MG63 (cell line): Measurements from ENCODE around the gene RAPGEF4. TPM values are rescaled to one million over a fixed set of nuclear protein-coding genes. Genes with fewer than 3 reads are reported as not detected.

Experiments used
- DNase-seq: peaks from one replicate; pipeline ENCODE4 v3.0.0-alpha.2; 2020
- H3K27me3 ChIP-seq: fragments of 250-450 bp; sonication (Bioruptor Pico); 2 replicates; pipeline ENCODE4 v1.5.1; 2020; ENCODE audit warnings: mild to moderate bottlenecking, moderate library complexity
- H3K36me3 ChIP-seq: fragments of 250-450 bp; sonication (Bioruptor Pico); 2 replicates; pipeline ENCODE4 v1.5.1; 2020; ENCODE audit warnings: mild to moderate bottlenecking, moderate library complexity
- H3K4me3 ChIP-seq: fragments of 250-450 bp; sonication (Bioruptor Pico); 2 replicates; pipeline ENCODE4 v1.5.1; 2020; ENCODE audit warnings: mild to moderate bottlenecking, moderate library complexity
- H3K9me3 ChIP-seq: fragments of 250-450 bp; sonication (Bioruptor Pico); 2 replicates; pipeline ENCODE4 v1.5.1; 2020; ENCODE audit warnings: mild to moderate bottlenecking, moderate library complexity
- total RNA-seq: library from RNA; depleted of rRNA; stranded (reverse); fragments of >200 nt; shearing (Covaris generic); gene quantifications from 2 replicates; pipeline ENCODE4 v1.2.3, GENCODE V29; 2014; ENCODE audit warnings: low replicate concordance

The RAPGEF4 gene
- total RNA-seq, 1 experiment from 2014 or later: not detected

GRCh38 chr2:172830482-172830881 is 94.8 kb downstream of the RAPGEF4 start:
- Histone ChIP-seq H3K9me3 (peaks cover 2% of the 10 kb centered on the region; the same call in 1 of the 2 replicates), H3K27me3 (no peaks in the 10 kb centered on the region), H3K36me3 (no peaks in the 10 kb centered on the region), H3K4me3 (no peak overlapping the region)
- DNase-seq: no peak

GRCh38 chr2:172833898-172834297 is 98.3 kb downstream of the RAPGEF4 start:
- Histone ChIP-seq H3K36me3 (no peaks in the 10 kb centered on the region), H3K27me3 (no peaks in the 10 kb centered on the region), H3K9me3 (peaks cover 2% of the 10 kb centered on the region; the same call in 1 of the 2 replicates), H3K4me3 (no peak overlapping the region)
- DNase-seq: no peak

- Histone ChIP-seq H3K9me3 (peaks cover 2% of the 10 kb centered on the region; the same call in 1 of the 2 replicates), H3K36me3 (no peaks in the 10 kb centered on the region), H3K27me3 (no peaks in the 10 kb centered on the region)
Measured at GRCh38 chr2:172834881-172835280, 99.2 kb downstream of the RAPGEF4 start.

GRCh38 chr2:172836347-172836821 is 100.7 kb downstream of the RAPGEF4 start:
- no peak overlapping the region for H3K4me3 ChIP-seq
- H3K27me3 ChIP-seq: no peaks in the 10 kb centered on the region
- no peak for DNase-seq

More at GRCh38 chr2:172834881-172835280, 99.2 kb downstream of the RAPGEF4 start:
- no peak overlapping the region for H3K4me3 ChIP-seq
- DNase-seq: no peak

GRCh38 chr2:172836827-172837226 is 101.2 kb downstream of the RAPGEF4 start:
- no peak for DNase-seq
- Histone ChIP-seq H3K9me3 (peaks cover 2% of the 10 kb centered on the region; the same call in 1 of the 2 replicates), H3K36me3 (no peaks in the 10 kb centered on the region), H3K27me3 (no peaks in the 10 kb centered on the region), H3K4me3 (no peak overlapping the region)

More at GRCh38 chr2:172836347-172836821, 100.7 kb downstream of the RAPGEF4 start:
- Histone ChIP-seq H3K36me3 (no peaks in the 10 kb centered on the region), H3K9me3 (peaks cover 2% of the 10 kb centered on the region; the same call in 1 of the 2 replicates)

- no peaks in the 10 kb centered on the region for H3K36me3 ChIP-seq
- no peak overlapping the region for H3K4me3 ChIP-seq
- H3K9me3 ChIP-seq: no peaks in the 10 kb centered on the region
- DNase-seq: no peak
- H3K27me3 ChIP-seq: no peaks in the 10 kb centered on the region
Measured at GRCh38 chr2:172839446-172839845, 103.8 kb downstream of the RAPGEF4 start.

GRCh38 chr2:172842511-172843265 is 107.0 kb downstream of the RAPGEF4 start:
- no peak overlapping the region for H3K4me3 ChIP-seq
- H3K27me3 ChIP-seq: no peaks in the 10 kb centered on the region
- no peak for DNase-seq

GRCh38 chr2:172843266-172843582 is 107.6 kb downstream of the RAPGEF4 start:
- Histone ChIP-seq H3K4me3 (no peak overlapping the region), H3K36me3 (no peaks in the 10 kb centered on the region), H3K27me3 (no peaks in the 10 kb centered on the region), H3K9me3 (no peaks in the 10 kb centered on the region)
- no peak for DNase-seq

More at GRCh38 chr2:172842511-172843265, 107.0 kb downstream of the RAPGEF4 start:
- Histone ChIP-seq H3K9me3 (no peaks in the 10 kb centered on the region), H3K36me3 (no peaks in the 10 kb centered on the region)

- Histone ChIP-seq H3K9me3 (no peaks in the 10 kb centered on the region), H3K27me3 (no peaks in the 10 kb centered on the region; the same call in 1 of the 2 replicates), H3K36me3 (no peaks in the 10 kb centered on the region), H3K4me3 (no peak overlapping the region)
- no peak for DNase-seq
Measured at GRCh38 chr2:172843902-172844715, 108.5 kb downstream of the RAPGEF4 start.

GRCh38 chr2:172845028-172845630 is 109.5 kb downstream of the RAPGEF4 start:
- DNase-seq: no peak
- no peaks in the 10 kb centered on the region for H3K36me3 ChIP-seq
- H3K4me3 ChIP-seq: no peak overlapping the region
- H3K9me3 ChIP-seq: no peaks in the 10 kb centered on the region
- H3K27me3 ChIP-seq: no peaks in the 10 kb centered on the region; the same call in 1 of the 2 replicates

GRCh38 chr2:172846551-172846950 is 110.9 kb downstream of the RAPGEF4 start:
- 0 out of 2 replicates have a peak, but pooled peaks cover 2% of the 10 kb centered on the region for H3K9me3 ChIP-seq
- H3K36me3 ChIP-seq: no peaks in the 10 kb centered on the region
- H3K27me3 ChIP-seq: no peaks in the 10 kb centered on the region; the same call in 1 of the 2 replicates
- H3K4me3 ChIP-seq: no peak overlapping the region
- DNase-seq: no peak

GRCh38 chr2:172847188-172847587 is 111.5 kb downstream of the RAPGEF4 start:
- no peaks in the 10 kb centered on the region for H3K36me3 ChIP-seq
- H3K27me3 ChIP-seq: no peaks in the 10 kb centered on the region; the same call in 1 of the 2 replicates
- DNase-seq: no peak

GRCh38 chr2:172848519-172848918 is 112.9 kb downstream of the RAPGEF4 start:
- H3K27me3 ChIP-seq: no peaks in the 10 kb centered on the region; the same call in 1 of the 2 replicates
- 0 out of 2 replicates have a peak, but pooled peaks cover 2% of the 10 kb centered on the region for H3K9me3 ChIP-seq
- no peaks in the 10 kb centered on the region for H3K36me3 ChIP-seq
- no peak for DNase-seq
- H3K4me3 ChIP-seq: no peak overlapping the region

More at GRCh38 chr2:172847188-172847587, 111.5 kb downstream of the RAPGEF4 start:
- Histone ChIP-seq H3K9me3 (0 out of 2 replicates have a peak, but pooled peaks cover 2% of the 10 kb centered on the region), H3K4me3 (no peak overlapping the region)

- no peaks in the 10 kb centered on the region; the same call in 1 of the 2 replicates for H3K27me3 ChIP-seq
- H3K4me3 ChIP-seq: no peak overlapping the region
- H3K36me3 ChIP-seq: no peaks in the 10 kb centered on the region
- no peak for DNase-seq
- H3K9me3 ChIP-seq: 0 out of 2 replicates have a peak, but pooled peaks cover 2% of the 10 kb centered on the region
Measured at GRCh38 chr2:172849519-172850217, 114.0 kb downstream of the RAPGEF4 start.

GRCh38 chr2:172855588-172855987 is 119.9 kb downstream of the RAPGEF4 start:
- H3K4me3 ChIP-seq: no peak overlapping the region
- H3K27me3 ChIP-seq: no peaks in the 10 kb centered on the region
- H3K9me3 ChIP-seq: peaks cover 2% of the 10 kb centered on the region; the same call in 1 of the 2 replicates
- no peak for DNase-seq
- no peaks in the 10 kb centered on the region for H3K36me3 ChIP-seq

- H3K36me3 ChIP-seq: no peaks in the 10 kb centered on the region
- H3K4me3 ChIP-seq: no peak overlapping the region
- no peak for DNase-seq
- H3K9me3 ChIP-seq: no peaks in the 10 kb centered on the region; the same call in 1 of the 2 replicates
- no peaks in the 10 kb centered on the region for H3K27me3 ChIP-seq
Measured at GRCh38 chr2:172856606-172857005, 121.0 kb downstream of the RAPGEF4 start.
